AG20443 (cell line): Measurements from ENCODE around the gene TRMT10B.
"Not testable (repeated sequence)": the region's sequence is repeated elsewhere in the genome, so short reads cannot be mapped to it uniquely, and the experiment has no call there.

ENCODE experiments used
- DNase-seq: peaks from one replicate; pipeline ENCODE4 v3.0.0; 2012; ENCODE audit warnings: low spot score, mixed read lengths

Gene TRMT10B

DNA sequence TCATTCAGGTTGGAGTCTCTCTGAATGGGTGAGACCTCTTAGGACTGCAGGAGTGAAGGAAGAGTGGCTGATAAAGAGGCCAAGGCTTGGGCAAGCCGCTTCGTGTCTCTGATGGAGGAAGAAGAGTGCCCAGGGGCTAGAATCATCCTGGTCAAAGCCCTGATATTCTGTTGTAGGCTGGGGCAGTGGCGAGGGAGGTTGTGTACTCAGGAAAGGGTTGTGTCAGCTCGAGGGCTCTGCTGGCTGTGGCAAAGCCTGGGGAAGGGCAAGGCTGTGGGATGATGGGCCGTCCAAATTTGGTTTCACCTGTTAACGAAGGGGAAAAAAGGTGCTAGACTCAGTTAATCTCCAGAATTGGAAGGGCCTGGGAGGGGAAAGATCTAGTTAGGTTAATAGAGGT lies 2.4 kb upstream of the TRMT10B start:
- DNase-seq: no peak

DNA sequence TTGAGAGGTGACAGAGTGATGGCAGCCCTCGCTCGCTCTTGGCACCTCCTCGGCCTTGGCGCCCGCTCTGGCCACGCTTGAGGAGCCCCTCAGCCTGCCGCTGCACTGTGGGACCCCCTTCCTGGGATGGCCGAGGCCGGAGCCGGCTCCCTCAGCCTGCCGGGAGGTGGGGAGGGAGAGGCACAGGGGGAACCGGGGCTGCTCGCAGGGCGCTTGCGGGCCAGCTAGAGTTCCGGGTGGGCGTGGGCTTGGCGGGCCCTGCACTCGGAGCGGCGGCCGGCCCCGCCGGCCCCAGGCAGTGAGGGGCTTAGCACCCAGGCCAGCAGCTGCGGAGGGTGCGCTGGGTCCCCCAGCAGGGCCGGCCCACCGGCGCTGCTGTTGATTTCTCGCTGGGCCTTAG lies 1.9 kb upstream of the TRMT10B start:
- DNase-seq: not testable (repeated sequence)

DNA sequence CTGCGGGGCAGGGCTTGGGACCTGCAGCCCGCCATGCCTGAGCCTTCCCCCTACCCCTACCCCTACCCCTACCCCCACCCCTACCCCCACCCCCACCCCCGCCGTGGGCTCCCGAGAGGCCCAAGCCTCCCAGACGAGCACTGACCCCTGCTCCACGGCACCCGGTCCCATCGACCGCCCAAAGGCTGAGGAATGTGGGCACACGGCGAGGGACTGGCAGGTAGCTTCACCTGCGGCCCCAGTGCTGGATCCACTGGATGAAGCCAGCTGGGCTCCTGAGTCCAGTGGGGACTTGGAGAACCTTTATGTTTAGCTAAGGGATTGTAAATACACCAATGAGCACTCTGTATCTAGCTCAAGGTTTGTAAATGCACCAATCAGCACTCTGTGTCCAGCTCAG lies 1.5 kb upstream of the TRMT10B start:
- not testable (repeated sequence) for DNase-seq

DNA sequence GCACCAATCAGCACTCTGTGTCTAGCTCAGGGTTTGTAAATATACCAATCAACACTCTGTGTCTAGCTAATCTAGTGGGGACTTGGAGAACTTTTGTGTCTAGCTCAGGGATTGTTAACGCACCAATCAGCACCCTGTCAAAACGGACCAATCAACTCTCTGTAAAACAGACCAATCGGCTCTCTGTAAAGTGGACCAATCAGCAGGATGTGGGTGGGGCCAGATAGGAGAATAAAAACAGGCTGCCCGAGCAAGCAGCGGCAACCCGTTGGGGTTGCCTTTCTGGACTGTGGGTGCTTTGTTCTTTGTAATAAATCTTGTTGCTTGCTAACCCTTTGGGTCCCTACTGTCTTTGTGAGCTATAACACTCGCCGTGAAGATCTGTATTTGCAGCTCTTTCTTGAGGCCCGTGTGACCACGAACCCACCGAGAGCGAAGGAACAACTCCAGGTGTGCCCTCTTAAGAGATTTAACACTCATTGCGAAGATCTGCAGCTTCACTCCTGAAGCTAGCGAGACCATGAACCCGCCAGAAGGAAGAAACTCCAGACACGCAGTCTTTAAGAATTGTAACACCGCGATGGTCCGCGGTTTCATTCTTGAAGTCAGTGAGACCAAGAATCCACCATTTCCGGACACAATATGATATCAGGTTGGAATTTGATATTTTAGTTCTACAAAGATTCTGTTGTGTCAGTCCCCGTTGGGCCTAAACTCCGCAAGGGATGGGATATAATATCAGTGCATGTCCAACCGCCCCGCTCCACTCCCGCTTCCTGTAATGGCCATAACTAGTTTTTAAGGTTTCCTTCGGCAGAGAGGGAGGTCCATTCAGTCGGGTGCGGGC lies 740 bp upstream of the TRMT10B start:
- no peak for DNase-seq

DNA sequence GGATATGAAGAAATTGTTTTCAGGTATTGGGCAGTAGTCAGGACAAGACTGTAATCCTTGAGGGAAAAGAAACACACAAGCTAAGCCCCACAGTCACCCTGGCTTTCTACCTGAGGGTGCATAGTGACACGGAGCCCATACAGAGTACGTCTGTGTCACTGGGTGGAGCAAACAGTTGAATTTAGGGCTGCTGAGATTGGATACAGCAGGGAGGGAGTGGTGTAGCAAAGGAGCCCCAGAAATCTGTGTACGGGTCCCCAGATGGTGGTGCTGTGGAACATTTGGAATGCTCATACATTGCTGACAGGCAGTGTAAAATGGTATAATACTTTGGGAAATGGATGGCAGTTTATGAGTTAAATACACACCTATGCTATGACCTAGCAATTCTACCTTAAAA lies 5.1 kb downstream of the TRMT10B start:
- no peak for DNase-seq

DNA sequence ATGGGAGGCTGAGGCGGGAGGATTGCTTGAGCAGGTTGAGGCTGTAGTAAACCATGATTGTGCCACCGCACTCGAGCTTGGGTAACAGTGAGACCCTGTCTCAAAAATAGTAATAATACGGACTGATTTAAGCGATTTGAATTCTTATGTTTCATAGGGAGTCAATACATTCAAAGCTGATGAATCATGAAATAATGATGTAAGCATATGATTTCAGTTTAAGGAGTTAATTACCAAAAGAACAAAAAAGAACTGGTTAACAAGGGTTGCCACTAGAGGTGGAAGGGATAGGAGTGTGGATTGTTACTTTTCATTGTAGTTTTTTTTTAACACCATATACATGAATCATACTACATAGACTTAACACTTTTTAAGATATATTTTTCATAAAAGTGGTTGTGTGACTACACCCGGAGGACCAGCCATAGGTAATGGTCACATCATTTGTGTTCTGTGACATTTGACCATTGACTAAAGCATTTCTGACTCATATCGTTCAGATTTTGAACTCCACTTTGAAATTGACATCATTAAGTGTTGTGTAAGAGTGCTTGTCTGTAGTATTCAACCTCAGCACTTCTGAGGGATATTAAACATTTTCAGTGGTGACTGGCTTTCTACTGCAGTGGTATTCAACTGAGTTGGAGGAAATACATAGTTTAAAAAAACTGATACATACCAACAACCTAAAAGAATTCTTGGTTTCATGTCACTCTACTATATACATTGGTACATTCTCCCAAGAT lies 7.0 kb downstream of the TRMT10B start:
- peak; percentile 42 for DNase-seq

DNA sequence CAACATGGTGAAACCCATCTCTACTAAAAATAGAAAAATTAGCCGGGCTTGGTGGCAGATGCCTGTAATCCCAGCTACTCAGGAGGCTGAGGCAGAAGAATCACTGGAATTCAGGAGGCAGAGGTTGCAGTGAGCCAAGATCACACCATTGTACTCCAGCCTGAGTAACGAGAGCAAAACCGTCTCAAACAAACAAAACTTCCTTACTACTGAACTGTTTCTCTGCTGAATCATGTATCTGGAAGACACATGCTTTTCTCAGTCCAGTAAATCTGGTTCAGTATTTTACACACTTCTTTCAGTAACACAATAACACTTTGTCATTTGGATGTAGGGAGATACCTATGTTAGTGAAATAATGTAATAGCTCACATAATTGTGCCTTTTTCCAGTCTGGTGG lies 7.9 kb downstream of the TRMT10B start:
- peak; percentile 47 for DNase-seq

DNA sequence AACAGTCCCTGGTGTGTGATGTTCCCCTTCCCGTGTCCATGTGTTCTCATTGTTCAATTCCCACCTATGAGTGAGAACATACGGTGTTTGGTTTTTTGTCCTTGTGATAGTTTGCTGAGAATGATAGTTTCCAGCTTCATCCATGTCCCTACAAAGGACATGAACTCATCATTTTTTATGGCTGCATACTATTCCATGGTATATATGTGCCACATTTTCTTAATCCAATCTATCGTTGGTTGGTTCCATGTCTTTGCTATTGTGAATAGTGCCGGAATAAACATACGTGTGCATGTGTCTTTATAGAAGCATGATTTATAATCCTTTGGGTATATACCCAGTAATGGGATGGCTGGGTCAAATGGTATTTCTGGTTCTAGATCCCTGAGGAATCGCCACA lies 11.7 kb downstream of the TRMT10B start:
- not testable (repeated sequence) for DNase-seq

DNA sequence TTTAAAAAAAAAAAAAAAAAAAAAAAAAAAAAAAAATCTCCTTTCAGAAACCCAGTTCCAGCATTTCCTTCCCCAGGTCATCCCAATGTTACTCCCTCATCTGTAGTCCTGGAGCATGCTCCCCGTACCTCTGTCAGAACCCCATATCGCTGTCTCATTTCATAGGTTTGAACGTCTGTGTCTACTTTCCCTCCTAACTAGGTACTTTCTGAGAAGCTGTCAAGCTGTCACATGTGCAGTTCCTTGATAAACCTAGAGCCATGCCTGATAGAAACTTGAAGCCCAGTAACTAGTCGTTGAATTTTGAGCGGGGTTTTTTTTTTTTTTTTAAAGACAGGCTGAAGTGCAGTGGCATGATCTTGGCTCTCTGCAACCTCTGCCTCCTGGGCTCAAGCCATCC lies 15.7 kb downstream of the TRMT10B start:
- DNase-seq: no peak

DNA sequence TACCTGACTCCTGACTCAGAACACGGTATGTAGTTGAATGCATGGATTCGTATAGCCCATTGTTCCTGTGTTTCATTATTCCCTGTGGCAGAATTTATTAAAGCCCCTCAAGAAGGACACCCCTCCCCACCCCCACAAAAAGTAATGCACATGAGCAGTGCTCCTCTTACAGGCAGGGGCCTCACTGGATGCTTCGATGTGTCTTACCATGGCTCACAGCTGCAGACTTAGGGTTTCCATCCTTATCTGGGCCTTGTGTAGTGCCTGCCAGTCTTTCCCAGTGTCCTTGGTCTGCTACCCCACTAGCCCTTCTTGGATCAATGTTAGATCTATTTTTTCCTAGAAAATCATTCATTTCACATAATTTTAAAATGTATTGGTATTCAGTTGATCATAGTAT lies 16.4 kb downstream of the TRMT10B start:
- no peak for DNase-seq

DNA sequence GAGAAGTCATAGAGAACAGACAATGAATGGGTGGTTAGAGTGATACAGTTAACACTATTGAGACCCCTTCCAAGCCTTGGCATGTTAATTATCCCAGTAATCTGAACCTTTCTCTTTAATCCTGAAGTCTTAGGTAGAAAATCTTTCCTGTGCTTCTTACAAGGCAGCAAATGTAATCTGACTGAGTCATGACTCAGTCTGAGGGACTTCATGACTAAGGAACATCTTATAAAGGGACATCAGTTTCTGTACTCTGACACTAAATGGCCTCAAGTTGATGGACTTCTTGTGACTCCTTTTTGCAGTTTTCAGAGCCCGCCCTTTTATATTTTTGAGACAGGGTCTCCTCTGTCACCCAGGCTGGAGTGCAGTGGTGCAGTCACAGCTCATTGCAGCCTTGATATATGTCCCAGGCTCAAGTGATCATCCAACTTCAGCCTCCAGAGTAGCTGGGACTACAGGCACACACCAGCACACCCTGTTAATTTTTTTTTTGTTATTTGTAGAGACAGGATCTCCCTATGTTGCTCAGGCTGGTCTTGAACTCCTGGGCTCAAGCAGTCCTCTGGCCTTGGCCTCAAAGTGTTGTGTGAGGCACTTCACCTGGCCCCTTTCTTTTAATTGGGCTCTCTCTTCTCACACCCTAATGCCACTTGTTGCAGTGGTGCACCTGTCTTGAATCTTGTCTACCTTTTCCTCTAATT lies 21.8 kb downstream of the TRMT10B start:
- no peak for DNase-seq

DNA sequence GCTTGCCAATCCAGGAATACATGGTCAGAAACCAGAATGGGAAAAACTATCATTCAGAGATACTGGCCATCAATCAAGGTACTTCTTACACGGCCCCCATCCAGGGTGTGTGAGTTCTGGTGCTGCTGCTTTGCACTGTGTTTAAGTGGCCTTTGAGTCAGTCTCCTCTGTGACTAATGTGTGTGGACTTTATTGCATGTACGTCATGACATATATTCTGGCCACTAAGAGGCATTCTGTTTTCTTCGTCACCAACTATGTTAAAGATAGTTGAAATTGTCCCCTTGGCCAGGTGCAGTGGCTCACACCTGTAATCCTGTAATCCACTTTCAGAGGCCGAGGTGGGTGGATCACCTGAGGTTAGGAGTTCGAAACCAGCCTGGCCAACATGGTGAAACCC lies 22.7 kb downstream of the TRMT10B start:
- peak; percentile 18 for DNase-seq

DNA sequence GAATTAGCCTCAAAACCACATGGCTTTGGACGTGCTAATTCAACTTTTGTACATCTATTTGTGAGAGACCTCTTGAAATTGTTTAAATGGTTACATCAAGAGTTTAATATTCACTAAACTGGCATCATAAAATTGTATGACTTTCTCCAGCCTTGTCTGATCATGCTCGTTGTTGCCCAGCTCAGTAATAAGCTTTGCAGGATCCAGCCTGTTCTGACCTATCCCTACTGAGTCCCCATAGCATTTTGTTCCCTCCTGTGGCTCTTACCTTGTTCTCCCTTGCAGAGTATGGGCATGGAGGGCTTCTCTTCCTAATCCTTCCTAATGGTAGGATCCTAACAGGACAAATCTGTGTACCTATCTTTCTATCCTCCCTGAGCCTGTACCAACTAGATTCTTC lies 24.9 kb downstream of the TRMT10B start:
- no peak for DNase-seq

DNA sequence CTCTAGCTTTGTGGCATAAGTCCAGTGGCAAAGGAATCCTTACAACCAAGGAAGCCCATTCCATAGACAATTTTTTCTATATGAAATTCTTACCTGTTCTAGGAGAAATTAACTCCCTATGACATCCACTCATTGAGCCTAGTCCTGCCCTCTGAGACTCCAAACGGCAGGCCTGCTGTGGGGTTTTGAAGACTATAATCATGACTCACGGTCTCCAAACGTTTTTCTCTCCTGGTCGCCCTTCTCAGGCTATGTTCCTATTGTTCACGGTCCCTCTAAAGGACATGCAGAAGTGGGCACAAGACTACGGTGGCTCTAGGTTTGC lies 30.6 kb downstream of the TRMT10B start:
- peak; percentile 22 for DNase-seq

DNA sequence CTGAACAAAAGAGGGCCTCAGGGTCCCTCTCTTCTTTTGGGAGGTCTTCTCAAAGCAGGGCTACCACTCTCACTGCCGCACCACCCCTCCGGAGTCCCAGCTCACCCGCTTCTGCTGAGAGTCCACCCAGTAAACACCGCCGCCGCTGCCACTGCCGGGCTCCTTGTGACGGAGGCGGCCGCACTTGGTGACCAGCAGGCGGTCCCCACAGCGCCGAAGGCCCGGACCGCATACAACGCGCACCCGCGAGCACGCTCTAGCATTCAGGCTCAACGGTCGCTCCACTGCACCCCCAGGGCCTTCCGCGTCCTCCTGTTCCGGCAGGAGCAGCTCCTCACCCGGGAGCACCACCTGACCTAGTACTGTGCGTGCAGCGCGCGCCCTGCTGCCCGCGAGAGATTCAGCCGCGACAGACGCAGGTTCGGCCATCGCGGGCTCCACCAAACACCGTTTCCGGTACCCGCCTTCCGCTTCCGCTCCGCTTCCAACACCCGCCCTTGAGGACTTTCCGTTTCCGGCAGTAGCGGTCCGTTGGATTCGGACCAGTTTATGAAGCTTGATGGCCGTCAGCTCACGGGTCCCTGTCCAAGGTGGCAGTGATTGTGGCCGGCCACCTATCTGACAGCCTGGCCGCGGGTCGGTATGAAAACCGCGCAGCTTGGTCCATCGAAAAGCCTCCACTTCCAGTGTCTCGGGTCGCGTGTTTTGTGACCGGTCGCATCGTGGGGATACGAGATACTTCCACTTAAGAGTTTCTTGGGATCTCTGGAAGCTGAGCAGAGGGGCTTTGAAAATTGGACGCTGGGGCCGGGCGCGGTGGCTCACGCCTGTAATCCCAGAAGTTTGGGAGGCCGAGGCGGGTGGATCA lies 31.2 kb downstream of the TRMT10B start, which contains the start of gene EXOSC3:
TSS of gene EXOSC3 (minus strand) at position 449 of the 868 bp plus-strand sequence. CDS start at position 429, 20 bp downstream.
- peak; percentile 93 for DNase-seq

DNA sequence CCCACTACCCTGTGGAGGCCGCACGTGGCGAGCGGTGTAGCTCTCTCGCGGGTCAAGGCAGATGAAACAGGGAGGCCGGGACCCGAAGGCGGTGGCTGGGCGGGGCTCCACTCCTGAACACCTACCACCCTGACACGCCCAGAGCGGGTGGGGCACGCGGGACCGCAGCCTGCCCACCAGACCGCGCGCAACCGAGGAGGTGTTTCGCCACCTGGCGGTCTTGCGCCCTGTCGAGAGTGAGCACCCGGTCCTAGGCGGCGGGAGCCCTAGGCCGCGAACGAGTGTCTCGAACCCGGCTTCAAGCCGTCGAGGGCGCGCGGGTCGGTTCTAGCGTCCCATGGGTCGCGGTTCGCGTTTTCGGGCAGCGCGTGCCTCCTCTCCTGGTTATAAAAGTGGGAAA lies 33.5 kb downstream of the TRMT10B start:
- DNase-seq: no peak

DNA sequence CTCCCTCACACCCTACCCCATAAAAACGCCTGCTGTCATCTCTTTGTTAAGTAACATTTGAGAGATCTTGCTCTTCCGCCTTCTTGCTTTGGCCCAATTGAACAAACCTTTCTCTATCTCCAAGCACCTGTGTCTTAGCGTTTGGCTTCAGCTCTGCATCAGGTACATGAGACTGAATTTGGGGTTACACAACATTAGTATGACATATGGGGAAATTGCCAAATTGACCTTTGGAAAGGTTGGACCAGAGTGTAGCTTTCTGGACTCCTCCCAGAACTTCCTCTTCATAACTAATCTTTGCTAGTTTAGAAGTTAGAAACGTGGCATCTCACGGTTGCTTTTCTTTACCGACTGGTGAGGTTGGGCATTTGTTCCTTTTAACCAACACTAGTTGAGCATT lies 34.7 kb downstream of the TRMT10B start:
- DNase-seq: no peak

DNA sequence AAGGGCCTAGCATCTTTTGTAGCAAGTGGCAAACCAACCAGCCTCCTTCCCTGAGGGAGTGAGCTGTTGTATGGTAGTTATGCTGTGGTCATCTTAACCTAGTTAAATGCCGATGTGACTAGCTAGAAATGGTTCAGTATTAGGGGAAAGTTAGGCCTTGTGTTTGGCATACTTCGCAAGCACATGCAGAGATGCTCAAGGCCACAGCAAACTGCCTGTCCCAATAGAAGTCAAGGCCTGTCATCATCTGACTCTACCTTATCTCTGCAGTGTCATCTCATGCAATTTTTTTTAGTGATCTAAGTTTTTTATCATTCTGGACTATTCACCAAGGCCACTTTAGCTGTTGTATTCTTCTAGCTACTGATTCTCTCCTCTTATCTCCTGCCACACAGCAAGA lies 36.5 kb downstream of the TRMT10B start:
- no peak for DNase-seq

DNA sequence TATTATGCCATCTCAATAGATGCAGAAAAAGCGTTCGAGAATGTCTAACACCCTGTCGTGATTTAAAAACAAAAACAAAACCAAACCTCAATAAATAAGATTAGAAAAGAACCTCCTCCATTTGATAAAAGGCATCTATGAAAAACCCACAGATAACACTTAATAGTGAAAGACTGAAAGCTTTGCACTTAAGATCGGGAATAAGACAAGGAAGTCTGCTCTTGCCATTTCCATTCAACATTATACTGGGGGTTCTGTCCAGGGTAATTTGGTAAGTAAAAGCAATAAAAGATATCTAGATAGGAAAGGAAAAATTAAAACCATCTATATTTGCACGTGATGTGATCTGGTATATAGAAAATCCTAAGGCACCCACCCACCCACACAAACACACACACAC lies 38.5 kb downstream of the TRMT10B start:
- DNase-seq: no peak

DNA sequence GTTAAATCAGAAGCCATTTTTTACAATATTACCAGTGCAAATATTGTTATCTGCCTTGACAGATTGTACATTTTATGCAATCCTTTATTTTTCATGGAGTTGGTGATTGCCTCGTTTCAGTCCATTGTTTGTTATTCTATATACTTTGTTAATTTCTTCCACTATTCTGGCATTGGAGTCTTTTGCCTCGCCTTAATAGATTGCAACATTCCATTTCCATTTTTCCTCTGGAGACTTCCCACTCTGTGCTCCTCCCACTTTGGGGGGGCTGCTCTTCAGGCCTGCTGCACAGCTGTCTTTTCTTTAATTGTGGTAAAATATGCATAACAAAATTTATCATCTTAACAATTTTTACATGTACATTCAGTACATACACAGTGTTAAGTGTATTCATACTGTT lies 42.6 kb downstream of the TRMT10B start:
- DNase-seq: no peak

DNA sequence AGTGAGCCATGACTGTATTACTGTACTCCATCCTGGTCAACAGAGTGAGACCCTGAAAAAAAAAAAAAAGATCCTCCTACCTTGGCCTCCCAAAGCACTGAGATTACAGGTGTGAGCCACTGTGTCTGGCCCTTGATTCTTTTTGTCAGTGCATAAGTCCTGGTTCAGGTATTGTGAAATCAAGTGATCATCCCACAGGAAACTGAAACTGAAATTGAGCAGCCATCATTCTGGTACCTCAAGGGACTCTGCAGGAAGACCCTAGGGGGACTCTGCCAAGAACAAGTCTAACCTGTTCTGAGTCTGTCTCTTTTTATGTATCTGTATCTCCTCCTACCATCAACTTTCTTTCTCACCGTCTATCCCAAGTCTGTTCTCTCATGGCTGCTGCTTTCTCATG lies 45.1 kb downstream of the TRMT10B start:
- no peak for DNase-seq
